ENCODE results near the gene KCNA5.

- no peak for TF ChIP-seq CTCF (IDR thresholded peaks at IDR 0.05)
- no peak for TF ChIP-seq POLR2A (IDR thresholded peaks at IDR 0.05)
Measured at GRCh38 chr12:5036031-5036430, 7.6 kb upstream of the KCNA5 start.
